GM21717 (cell line): ENCODE data around the gene SPEF2.
"Not testable (repeated sequence)": the region's sequence is repeated elsewhere in the genome, so short reads cannot be mapped to it uniquely, and the experiment has no call there.

ENCODE experiments used
- ATAC-seq: cut with Tn5 transposase; IDR thresholded peaks from one replicate; pipeline ENCODE4 v1.9.1; 2021; ENCODE audit warnings: mild to moderate bottlenecking, moderate library complexity; ENCODE audit not compliant: unreplicated experiment

The SPEF2 gene

DNA sequence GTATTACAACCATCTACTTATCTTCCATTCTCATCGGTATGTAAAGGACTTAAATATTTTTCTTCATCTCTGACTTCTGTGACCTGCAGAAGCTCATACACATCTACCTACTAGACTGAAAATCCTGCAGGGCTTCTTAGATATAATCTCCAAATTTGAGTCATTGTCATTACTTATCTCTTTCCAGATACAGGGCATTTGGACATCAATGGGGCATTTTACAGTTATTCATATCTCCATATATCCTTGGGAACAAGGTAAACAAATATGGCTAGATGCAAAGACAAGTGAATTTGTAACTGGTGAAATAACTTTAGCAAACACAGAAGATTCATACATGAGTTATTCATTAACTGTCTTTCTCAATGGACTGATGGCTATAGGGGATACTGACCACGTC lies 201.4 kb downstream of the SPEF2 start:
- ATAC-seq: no peak

DNA sequence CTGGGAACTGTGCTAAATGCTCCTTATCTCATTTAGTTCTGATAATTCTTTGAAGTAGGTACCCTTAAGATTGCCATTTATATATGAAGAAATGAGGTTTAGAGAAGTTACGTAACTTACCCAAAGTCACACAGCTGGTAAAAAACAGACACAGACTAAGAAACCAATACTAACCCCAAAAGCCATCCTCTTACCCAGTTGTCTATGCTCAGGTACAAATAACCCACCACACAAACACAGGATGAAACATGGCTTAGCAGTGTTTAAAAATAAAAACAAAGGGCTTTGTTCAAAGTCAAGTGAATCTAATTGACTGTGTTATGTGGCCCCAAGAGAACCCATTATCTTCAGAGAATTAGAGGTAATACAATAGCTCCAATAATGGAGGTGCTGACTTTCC lies 202.0 kb downstream of the SPEF2 start:
- no peak for ATAC-seq

GRCh38 chr5:35820735-35821134 lies 203.1 kb downstream of the SPEF2 start:
- no peak for ATAC-seq

GRCh38 chr5:35821513-35821912 lies 203.8 kb downstream of the SPEF2 start:
- ATAC-seq: no peak

- no peak for ATAC-seq
Measured at GRCh38 chr5:35822511-35822910, 204.8 kb downstream of the SPEF2 start.

DNA sequence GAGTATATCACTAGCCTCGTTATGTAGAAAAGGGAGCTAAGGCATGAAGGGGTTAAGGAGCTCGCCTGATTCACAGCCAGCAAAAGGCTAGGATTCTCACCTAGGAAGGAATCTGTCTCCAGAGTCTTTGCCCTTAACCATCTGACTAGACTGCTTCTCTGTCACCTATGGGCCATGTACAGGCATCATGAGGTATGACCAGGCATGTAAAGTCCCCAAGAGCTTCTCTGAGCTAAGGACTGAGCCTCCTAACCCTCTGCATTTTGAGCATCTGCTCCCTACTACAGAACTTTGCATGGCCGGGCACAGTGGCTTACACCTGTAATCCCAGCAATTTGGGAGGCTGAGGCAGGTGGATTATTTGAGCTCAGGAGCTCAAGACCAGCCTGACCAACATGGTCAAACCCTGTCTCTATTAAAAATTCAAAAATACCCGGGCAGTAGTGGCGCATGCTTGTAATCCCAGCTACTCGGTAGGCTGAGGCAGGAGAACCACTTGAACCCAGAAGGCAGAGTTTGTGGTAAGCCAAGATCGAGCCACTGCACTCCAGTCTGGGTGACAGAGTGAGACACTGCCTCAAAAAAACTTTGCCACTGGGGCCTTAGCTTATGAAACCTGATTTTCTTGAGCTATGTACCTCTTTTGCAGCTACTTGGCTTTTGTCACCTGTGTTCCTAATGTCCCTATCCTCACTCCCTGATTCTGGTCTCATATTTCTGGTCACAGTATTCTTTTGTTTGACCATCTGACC lies 205.9 kb downstream of the SPEF2 start:
- ATAC-seq: no peak

- ATAC-seq: no peak
Measured at GRCh38 chr5:35826056-35826455, 208.4 kb downstream of the SPEF2 start.

DNA sequence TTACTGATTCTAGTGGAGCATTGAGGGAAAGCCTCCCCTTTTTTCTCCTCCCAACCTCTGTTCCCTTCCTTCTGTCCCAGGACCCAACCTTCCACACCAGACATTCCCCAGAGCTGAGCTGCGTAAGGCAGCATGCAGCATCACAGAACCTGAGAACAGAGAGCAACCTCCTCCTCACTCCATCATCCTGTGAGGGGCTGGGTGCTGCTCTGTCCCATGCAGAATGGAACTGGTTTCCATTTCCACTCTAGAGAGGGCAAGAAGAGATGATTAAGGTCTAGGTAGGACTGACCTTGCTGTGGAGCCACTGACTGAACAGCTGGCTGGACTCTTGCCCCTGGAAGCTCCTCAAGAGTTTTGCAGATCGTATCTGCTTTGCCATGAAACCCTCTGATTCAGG lies 208.9 kb downstream of the SPEF2 start:
- no peak for ATAC-seq

GRCh38 chr5:35828082-35828598 lies 210.5 kb downstream of the SPEF2 start:
- no peak for ATAC-seq

GRCh38 chr5:35830587-35830986 lies 212.9 kb downstream of the SPEF2 start:
- ATAC-seq: no peak

- ATAC-seq: no peak
Measured at GRCh38 chr5:35832762-35833161, 215.1 kb downstream of the SPEF2 start.

- no peak for ATAC-seq
Measured at GRCh38 chr5:35833224-35833623, 215.6 kb downstream of the SPEF2 start.

DNA sequence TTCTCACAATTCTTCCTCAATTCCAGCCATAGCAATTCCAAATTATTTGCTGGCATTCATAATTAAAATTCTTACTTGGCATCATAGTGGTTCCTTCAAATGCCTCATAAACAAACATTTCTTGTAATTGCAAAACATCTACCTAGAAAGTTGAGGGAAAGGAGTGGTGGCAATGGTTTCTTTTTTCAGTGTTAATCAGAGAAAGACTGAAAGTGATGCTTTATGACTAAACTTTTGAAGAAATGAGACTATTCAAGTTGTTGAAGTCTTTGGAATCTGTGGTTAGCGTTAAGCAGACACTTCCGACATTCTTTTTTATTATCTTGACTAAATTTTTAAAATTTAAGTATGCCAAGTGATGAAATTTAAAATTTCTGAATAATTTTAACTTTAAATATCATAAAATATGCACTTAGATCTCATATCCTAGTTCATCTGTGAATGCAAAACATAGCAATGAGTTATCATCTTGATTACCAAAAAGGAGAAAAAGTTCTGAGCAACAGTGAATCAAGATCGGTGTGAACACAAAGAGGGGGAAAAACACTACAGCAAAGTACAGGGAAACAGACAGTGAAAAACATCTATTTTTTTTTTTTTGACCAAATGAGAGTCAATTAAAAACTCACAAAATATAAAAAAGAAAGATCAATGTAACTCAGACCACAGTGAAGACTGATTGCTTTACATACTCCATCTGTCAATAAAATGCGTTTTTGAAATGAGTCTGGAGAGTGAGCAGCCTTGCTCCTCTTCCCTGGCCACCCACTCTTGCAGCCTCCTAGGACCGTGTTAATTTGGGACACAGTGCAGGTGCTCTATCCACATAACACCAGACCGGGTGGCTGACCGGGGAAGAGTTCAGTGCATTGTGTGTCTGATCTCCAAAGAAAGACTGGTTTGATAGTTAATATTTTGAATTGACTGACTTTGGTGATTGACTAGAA lies 218.4 kb downstream of the SPEF2 start:
- no peak for ATAC-seq

GRCh38 chr5:35838370-35839042 lies 220.8 kb downstream of the SPEF2 start:
- no peak for ATAC-seq

- no peak for ATAC-seq
Measured at GRCh38 chr5:35842856-35843255, 225.2 kb downstream of the SPEF2 start.

DNA sequence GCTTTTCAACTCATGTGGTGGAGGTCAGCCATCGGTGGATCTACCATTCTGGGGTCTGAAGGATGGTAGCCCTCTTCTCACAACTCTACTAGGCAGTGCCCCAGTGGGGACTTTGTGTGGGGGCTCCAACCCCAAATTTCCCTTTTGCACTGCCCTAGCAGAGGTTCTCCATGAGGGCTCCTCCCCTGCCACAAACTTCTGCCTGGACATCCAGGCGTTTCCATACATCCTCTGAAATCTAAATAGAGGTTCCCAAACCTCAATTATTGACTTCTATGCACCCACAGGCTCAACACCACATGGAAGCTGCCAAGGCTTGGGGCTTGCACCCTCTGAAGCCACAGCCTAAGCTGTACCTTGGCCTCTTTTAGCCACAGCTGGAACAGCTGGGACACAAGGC lies 227.8 kb downstream of the SPEF2 start:
- not testable (repeated sequence) for ATAC-seq

DNA sequence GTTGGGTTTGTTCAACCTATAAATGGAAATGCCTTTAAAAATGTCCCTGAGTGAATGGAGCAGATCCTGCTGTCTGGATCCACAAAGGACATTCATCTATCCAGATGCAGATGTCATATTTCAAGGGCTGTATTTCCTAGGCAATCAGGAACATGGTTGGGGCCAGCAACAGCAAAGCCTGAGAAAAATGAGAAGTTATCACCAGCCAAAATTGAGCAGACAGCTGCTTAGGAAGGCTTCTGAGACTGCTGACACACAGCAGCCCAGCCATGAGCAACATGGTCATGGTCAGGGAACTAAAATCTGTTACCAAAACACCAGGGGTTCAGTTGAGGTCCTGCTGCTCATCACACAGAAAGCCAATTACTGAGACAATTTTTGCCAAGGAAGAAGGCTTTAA lies 229.8 kb downstream of the SPEF2 start:
- ATAC-seq: no peak

GRCh38 chr5:35847961-35848360 lies 230.3 kb downstream of the SPEF2 start:
- no peak for ATAC-seq

- ATAC-seq: no peak
Measured at GRCh38 chr5:35849860-35850259, 232.2 kb downstream of the SPEF2 start.

- no peak for ATAC-seq
Measured at GRCh38 chr5:35850967-35851680, 233.5 kb downstream of the SPEF2 start.
